Effector memory CD8-positive, alpha-beta T cell (primary cell): ENCODE measurements around the gene SULT4A1.

Experiments used
- ATAC-seq: fragments of 150-1000 bp; cut with Tn5 transposase; replicated peaks from 2 replicates; pipeline ENCODE4 v1.10.0; 2021; ENCODE audit warnings: mild to moderate bottlenecking, moderate library complexity
- DNase-seq, 3 experiments: peaks; one replicate each; pipeline ENCODE4 v3.0.0; 2021
- H3K27ac Mint-ChIP-seq, 2 donors: one replicate each; pipeline ENCODE4 v1.8.0; 2022; ENCODE audit warnings: mild to moderate bottlenecking in 2 of 2, mixed read lengths in 2 of 2, moderate library complexity in 2 of 2
- H3K27me3 Mint-ChIP-seq, 2 donors: one replicate each; pipeline ENCODE4 v1.8.0; 2022; ENCODE audit warnings: mixed read lengths in 2 of 2
- H3K36me3 Mint-ChIP-seq: one replicate; pipeline ENCODE4 v1.8.0; 2022; ENCODE audit warnings: mild to moderate bottlenecking, moderate library complexity, mixed read lengths; ENCODE audit not compliant: insufficient read depth
- H3K4me1 Mint-ChIP-seq, 2 donors: one replicate each; pipeline ENCODE4 v1.8.0; 2022; ENCODE audit warnings: low read depth in 2 of 2, mixed read lengths in 2 of 2
- H3K4me3 Mint-ChIP-seq, 2 donors: one replicate each; pipeline ENCODE4 v1.8.0; 2022; ENCODE audit warnings: mild to moderate bottlenecking in 2 of 2, mixed read lengths in 2 of 2, moderate library complexity in 2 of 2
- H3K9me3 Mint-ChIP-seq, 2 donors: one replicate each; pipeline ENCODE4 v1.8.0; 2022; ENCODE audit warnings: mixed read lengths in 2 of 2

SULT4A1 gene

DNA sequence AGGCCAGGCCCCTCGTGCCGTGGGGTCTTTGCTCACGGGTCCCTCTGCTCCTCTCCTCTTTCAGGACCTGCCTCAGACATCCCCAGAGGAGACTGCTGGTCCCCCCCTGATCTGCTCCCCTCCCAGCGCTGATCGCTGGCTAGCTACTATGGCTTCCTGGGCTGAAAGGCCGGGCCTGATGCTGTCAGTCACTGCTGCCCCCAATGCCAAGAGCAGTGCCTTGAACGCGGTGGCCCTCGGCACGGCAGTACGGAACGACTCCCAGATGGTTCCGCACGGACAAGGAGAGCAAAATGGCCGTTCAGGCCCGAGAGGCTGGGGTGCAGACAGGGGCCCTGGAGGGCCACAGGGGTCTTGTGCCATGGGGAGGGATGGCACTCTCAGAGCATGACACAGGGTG, 21.5 kb downstream of the SULT4A1 start:
- peaks cover 4% of the 10 kb centered on the region for H3K36me3 Mint-ChIP-seq
- peaks cover 16 to 43% of the 10 kb centered on the region in 2 donors for H3K27me3 Mint-ChIP-seq
- no peak for ATAC-seq
- DNase-seq, result no peak
- H3K9me3 Mint-ChIP-seq, result no peaks in the 10 kb centered on the region
- peaks cover 0 to 5% of the 10 kb centered on the region in 2 donors for H3K4me1 Mint-ChIP-seq
- no peak overlapping the region for H3K27ac Mint-ChIP-seq
- H3K4me3 Mint-ChIP-seq, result no peak overlapping the region

DNA sequence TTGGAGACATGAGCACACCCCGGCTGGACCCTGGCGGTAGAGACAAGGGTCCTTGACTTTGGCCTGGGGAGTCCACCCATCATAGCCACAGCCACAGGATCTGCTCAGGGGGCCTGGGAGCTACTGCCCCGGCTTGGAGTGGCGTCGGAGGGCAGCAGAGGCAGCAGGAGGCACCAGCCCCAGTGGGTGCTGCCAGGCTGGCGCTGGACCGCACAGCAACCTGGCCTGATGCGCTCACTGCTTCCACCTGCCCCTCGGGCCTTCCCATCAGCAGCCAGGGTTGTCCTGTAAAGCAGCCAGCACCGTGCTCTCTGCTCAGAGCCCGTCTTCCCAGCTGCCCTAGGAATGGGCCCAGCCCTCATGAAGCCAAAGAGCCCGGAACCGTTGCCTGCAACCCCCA, 21.9 kb downstream of the SULT4A1 start:
- Mint-ChIP-seq H3K36me3 (peaks cover under 1% of the 10 kb centered on the region), H3K9me3 (no peaks in the 10 kb centered on the region), H3K4me1 (peaks cover 0 to 3% of the 10 kb centered on the region in 2 donors), H3K4me3 (no peak overlapping the region), H3K27me3 (peaks cover 16 to 43% of the 10 kb centered on the region in 2 donors), H3K27ac (no peak overlapping the region)
- DNase-seq (no peak), ATAC-seq (no peak)

DNA sequence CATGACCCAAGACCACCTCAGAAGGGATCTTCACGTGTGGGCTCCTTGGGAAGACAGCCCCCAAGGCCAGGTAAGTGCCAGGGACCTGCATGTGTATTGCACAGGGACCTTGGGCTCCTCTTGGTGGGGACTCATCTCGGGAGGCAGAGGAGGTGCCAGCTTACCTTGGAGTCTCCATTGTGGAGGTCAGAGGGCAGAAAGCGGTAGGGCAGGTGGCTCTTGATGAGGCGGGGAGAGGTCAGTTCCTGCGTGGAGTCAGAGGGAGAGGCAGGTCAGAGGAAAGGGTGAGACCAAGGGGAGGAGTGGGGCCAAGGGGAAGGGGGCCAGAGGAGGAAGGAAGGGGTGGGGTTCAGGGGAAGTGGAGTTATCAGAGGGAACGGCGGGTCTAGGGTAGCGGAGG, 22.5 kb downstream of the SULT4A1 start:
- no peak overlapping the region for H3K4me3 Mint-ChIP-seq
- peaks cover 17 to 42% of the 10 kb centered on the region in 2 donors for H3K27me3 Mint-ChIP-seq
- peaks cover 0 to 3% of the 10 kb centered on the region in 2 donors for H3K4me1 Mint-ChIP-seq
- DNase-seq, result no peak
- no peak for ATAC-seq
- no peaks in the 10 kb centered on the region for H3K36me3 Mint-ChIP-seq
- H3K27ac Mint-ChIP-seq, result no peak overlapping the region
- no peaks in the 10 kb centered on the region for H3K9me3 Mint-ChIP-seq

DNA sequence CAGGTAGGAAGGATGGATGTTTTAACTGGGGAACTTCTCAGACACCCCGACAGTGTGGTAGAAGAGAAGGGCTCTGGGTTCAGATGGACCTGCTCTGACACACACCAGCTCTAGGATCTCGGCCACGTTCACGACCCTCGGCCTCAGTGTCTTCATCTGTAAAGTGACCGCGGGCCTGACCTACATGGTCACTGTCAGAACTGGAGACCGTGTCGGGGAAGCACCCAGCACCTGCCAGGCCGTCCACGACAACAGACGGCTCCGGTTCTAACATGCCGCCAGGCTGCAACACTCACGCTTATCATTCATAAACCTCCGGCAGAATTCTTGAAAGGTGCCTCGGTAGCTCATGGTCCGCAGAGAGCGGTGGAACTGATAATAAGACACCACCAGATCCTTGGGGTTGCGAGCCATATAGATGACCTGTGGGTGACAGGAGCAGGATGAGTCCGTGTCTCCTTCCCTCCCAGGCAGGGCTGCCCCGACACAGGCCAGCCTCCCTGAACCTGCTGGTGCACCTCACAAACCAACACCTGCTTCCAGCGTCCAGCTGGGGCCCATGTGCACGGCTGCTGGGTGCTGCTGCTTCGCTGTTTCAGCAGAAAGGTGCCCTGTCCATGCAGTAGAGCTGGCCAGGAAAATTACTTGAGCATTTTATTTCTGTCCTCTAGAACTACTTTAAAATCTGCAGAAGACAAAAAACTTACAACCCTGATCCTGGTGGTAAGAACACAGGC, 23.6 kb downstream of the SULT4A1 start:
- DNase-seq, result no peak
- peak overlapping the region in 1 of 2 donors; percentile 13 for H3K27ac Mint-ChIP-seq
- no peaks in the 10 kb centered on the region for H3K36me3 Mint-ChIP-seq
- H3K4me3 Mint-ChIP-seq, result no peak overlapping the region
- H3K9me3 Mint-ChIP-seq, result no peaks in the 10 kb centered on the region
- H3K27me3 Mint-ChIP-seq, result peaks cover 17 to 37% of the 10 kb centered on the region in 2 donors
- no peak for ATAC-seq
- peaks cover 0 to 3% of the 10 kb centered on the region in 2 donors for H3K4me1 Mint-ChIP-seq

DNA sequence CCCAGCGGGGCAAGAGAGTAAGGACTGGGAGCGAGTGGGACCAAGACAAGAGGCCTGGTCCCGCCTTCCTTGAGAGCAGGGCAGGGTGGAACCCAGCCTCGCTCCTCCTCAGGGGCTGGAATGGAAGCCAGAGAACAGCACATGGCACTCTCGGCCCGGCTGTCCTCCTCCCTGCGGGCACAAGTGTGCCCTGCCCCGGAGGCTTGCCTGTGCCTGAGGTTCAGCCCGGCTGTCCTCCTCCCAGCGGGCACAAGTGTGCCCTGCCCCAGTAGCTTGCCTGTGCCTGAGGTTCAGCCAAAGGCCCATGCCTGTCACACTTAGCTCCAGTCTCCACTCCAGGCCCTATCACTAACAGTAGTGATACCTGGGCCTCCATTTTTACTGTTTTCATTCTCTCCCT, 24.2 kb downstream of the SULT4A1 start:
- H3K4me3 Mint-ChIP-seq, result no peak overlapping the region
- H3K9me3 Mint-ChIP-seq, result no peaks in the 10 kb centered on the region
- ATAC-seq (no peak), DNase-seq (no peak)
- H3K4me1 Mint-ChIP-seq, result peaks cover 0 to 3% of the 10 kb centered on the region in 2 donors
- no peak overlapping the region for H3K27ac Mint-ChIP-seq
- H3K27me3 Mint-ChIP-seq, result peaks cover 17 to 42% of the 10 kb centered on the region in 2 donors
- no peaks in the 10 kb centered on the region for H3K36me3 Mint-ChIP-seq

DNA sequence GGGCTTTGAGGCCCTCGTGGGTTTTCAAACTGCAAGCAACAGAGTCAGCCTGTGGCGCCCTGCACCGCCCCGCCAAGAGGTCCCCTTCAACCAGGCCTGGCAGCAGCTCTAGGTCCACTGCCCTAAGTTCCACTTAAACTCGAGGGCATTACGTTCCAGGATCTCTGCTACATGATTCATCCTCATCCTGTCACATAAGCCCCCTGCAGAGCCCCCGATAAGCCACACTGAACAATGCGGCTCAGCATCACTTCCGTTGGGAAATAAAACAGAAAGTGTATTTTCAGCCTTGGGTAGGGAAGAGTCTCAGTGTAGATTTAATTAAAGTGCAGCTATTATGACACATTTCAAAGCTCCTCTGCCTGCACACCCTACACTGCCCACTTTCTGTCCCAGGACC, 24.6 kb downstream of the SULT4A1 start:
- Mint-ChIP-seq H3K4me1 (peaks cover 0 to 3% of the 10 kb centered on the region in 2 donors), H3K27ac (no peak overlapping the region), H3K4me3 (no peak overlapping the region), H3K27me3 (peaks cover 17 to 47% of the 10 kb centered on the region in 2 donors), H3K9me3 (no peaks in the 10 kb centered on the region), H3K36me3 (no peaks in the 10 kb centered on the region)
- ATAC-seq (no peak), DNase-seq (no peak)

DNA sequence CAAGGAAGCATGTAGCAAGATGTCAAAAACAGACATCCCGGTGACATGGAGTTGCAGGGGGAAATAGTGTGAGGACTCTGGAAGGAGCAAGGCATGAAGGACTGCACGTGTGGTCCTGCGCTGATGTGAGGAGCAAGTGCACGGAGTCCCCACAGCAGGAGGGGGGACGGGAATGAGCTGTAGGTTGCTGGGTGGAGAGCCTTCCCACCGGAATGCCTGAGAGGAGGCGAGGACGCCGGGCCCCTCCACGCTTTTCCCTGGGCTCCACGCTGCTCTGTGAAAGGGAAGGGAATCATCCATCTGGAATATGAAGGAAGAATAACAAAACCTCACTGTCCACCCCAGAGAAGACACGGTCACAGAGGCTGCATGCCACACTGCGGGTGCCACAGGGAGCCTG, 26.6 kb downstream of the SULT4A1 start:
- DNase-seq, result no peak

DNA sequence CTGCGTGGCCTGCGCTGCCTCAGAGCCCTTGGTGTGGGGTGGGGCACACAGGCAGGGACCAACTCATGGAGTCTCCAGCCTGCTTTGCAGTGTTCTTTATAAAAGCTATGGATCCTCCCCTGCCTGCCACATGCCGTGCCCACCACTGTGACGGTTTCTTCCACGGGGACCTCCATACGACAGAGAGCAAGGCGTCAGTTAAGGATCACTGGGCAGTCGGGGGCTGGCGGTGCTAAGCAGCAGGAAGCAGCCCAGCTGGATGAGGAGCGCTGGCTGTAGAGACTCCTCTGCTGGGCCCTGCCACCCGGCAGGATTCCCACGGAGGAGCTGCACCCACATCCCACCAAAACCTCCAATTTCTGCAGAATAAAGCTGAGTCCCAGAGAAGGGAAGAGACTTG, 27.1 kb downstream of the SULT4A1 start:
- H3K4me1 Mint-ChIP-seq, result peaks cover 0 to 3% of the 10 kb centered on the region in 2 donors
- H3K36me3 Mint-ChIP-seq, result no peaks in the 10 kb centered on the region
- H3K9me3 Mint-ChIP-seq, result no peaks in the 10 kb centered on the region
- H3K27ac Mint-ChIP-seq, result no peak overlapping the region
- peaks cover 17 to 51% of the 10 kb centered on the region in 2 donors for H3K27me3 Mint-ChIP-seq
- no peak for DNase-seq
- no peak for ATAC-seq
- no peak overlapping the region for H3K4me3 Mint-ChIP-seq

More for the DNA sequence above, 26.6 kb downstream of the SULT4A1 start:
- Mint-ChIP-seq H3K27ac (no peak overlapping the region), H3K9me3 (no peaks in the 10 kb centered on the region), H3K4me3 (no peak overlapping the region), H3K27me3 (peaks cover 17 to 52% of the 10 kb centered on the region in 2 donors), H3K4me1 (peaks cover 0 to 3% of the 10 kb centered on the region in 2 donors), H3K36me3 (no peaks in the 10 kb centered on the region)
- ATAC-seq, result no peak

DNA sequence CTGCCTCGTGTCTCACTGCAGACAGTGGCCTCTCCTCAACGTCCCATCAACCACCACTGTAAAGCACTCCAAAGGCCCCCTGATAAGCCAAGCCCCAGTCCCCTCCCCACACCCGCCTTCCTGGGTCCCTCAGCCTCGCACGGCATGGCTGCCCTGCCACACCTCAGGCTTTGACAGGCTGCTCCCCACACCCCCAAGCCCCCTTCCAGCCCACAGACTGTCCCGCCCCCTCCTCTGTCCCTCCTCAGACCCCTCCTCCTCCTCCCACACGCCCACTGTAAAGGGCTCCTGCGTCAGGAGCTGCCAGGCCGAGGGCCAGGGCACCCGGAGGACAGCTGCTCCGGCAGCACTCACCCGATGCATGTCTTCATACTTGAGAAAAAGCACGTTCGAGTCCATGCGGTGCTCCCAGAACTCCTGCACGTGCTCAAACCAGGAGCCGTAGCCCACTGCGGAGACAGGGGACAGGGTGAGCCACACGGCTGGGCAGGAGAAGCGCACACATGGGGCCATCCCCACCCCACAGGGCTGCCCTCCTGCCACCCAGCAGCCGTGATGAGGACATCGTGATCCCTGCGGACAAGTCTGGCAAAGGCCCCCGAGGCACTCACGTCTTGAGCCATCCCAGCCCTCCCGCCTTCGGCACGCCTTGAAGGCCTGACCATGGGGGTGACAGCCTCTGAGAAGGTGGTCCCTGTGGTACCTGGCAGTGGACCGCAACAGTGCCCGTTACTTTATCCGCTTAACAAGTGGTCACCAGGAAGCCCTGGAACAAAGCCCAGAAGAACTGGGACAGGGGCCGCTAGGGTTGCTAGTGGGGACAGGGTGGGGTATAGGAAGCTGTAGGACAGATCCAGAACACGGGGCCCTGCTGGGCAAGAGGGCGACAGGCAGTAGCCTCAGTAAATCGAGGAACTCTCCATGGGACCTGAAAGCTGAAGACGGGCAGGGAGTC, 28.8 kb downstream of the SULT4A1 start:
- DNase-seq (no peak), ATAC-seq (no peak)
- peaks cover 11 to 35% of the 10 kb centered on the region in 2 donors for H3K27me3 Mint-ChIP-seq
- no peaks in the 10 kb centered on the region for H3K4me1 Mint-ChIP-seq
- H3K27ac Mint-ChIP-seq, result no peak overlapping the region
- H3K4me3 Mint-ChIP-seq, result no peak overlapping the region
- H3K36me3 Mint-ChIP-seq, result no peaks in the 10 kb centered on the region
- no peaks in the 10 kb centered on the region for H3K9me3 Mint-ChIP-seq

DNA sequence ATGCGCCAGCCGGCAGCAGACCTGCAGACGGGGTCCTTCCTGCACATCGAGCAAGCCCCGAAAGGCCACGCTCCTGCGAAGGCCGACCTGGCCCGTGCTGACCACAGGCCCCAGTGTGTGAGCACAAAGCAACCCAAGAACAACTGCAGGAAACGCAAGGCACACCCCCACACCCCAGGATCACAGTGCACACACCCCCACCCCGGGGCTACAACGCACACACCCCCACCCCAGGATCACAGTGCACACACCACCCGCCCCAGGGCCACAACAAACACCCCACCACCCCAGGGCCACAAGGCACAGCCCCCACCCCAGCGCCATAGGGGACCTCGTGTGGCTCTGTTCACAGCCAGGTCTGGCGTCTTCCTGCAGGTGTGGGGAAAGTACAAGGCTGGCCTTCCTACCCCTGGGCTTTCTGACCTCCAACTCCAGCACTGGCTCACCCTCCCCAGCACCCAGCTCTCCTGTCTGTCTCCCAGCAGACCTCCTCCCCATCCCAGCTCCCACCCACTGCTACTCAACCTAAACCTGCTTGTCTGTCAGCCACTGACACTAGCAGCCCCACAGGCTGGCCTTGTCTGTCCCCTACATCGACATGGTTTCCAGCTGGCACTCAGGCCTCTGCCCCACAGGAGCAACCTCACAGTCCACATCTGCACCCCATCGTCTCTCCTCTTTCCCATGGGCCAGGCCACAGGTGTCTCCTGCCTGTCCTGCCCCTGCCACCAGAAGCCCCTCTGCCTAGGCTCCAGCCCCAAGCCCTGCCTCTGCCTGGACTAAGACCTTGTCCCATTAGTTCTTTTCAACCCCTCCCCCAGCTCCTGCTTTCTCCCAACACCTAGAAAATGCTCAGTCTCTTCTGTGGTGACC, 29.7 kb downstream of the SULT4A1 start:
- ATAC-seq (no peak), DNase-seq (no peak)
- Mint-ChIP-seq H3K9me3 (no peaks in the 10 kb centered on the region), H3K4me3 (no peak overlapping the region), H3K4me1 (no peaks in the 10 kb centered on the region), H3K27ac (no peak overlapping the region), H3K27me3 (peaks cover 8 to 35% of the 10 kb centered on the region in 2 donors), H3K36me3 (no peaks in the 10 kb centered on the region)

DNA sequence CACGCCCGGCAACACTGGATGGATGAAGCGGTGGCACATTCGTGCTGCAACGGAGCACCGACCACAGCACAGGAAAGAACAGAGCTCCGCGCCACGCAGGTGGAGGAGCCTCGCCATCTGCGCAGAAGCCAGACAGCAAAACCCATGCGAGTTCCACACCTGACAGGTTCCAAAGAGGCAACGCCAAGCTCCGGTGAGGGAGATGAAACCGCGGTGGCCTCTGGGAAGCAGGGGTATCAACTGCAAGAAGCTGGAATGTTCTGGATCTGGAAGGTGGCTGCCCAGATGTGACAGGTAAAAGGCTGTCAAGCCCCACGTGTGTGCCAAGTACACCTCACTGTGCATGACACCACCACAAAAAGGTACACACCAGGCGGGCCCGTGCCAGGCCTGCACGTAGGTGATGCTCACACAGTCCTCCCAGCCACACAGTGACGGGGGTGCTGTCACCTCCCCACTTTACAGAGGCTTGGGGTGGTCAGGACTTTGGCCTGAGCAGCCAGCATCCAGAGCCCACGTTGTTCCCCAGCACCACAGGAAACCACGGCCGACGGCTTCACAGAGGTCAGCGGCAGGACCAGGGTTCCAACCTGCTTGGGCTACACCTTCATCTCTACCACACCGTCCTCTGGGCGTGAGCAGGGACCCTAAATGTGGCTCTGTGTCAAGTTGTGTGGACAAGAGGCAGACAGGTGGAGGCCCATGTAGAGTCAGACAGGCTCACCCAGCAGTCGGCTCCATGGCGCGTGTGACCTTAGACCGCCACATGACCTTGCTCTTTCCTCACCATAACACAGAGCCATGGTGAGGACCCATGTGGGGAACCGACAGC, 30.5 kb downstream of the SULT4A1 start:
- peaks cover 8 to 29% of the 10 kb centered on the region in 2 donors for H3K27me3 Mint-ChIP-seq
- H3K27ac Mint-ChIP-seq, result no peak overlapping the region
- ATAC-seq, result no peak

DNA sequence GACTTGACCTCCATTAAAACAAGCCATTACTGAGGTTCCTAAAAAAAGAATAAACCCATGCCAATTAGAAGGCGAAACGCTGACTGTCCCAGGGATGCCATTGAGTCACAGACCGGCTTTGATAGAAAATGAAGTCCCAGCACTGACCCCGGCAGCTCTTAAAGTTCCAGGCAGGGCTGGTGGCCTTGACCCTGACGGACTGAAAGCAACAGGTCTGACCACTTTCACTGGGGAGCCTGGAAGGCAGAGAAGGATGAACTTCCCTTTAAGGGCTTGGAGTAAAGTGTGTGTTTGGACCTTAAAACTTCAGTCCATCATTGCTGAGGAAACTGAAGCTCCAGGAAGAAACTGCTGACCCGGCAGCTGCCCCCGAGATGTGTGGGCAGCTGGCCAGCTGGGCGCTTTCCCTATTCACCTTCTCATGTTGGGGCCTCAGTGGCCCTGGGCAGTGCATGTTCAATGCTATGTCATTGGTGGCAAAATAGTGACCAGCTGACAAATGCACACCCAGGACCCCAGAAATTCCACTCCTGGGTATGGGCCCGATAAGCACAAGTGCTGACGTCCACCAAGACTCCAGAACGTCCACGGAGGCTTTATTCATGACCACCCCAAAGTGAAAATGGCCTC, 31.3 kb downstream of the SULT4A1 start:
- no peak for ATAC-seq
- Mint-ChIP-seq H3K4me3 (no peak overlapping the region), H3K36me3 (no peaks in the 10 kb centered on the region), H3K4me1 (no peaks in the 10 kb centered on the region), H3K9me3 (no peaks in the 10 kb centered on the region), H3K27me3 (peaks cover 8 to 35% of the 10 kb centered on the region in 2 donors), H3K27ac (no peak overlapping the region)
- no peak for DNase-seq

More for the DNA sequence above, 30.5 kb downstream of the SULT4A1 start:
- no peaks in the 10 kb centered on the region for H3K36me3 Mint-ChIP-seq
- H3K4me1 Mint-ChIP-seq, result no peaks in the 10 kb centered on the region
- no peak for DNase-seq
- no peaks in the 10 kb centered on the region for H3K9me3 Mint-ChIP-seq
- H3K4me3 Mint-ChIP-seq, result no peak overlapping the region
